Testis (tissue), 3 donors: Measurements from ENCODE around the gene SAMD4B. TPM values are rescaled to one million over a fixed set of nuclear protein-coding genes. Genes with fewer than 3 reads are reported as not detected.

Experiments
- DNase-seq: peaks from one replicate; pipeline ENCODE4 v3.0.0-alpha.2; 2019
- H3K27ac ChIP-seq, 2 donors: fragments of 200-600 bp; sonication (generic); one replicate each; pipeline ENCODE4 v1.5.1; 2019
- H3K27me3 ChIP-seq: fragments of 200-600 bp; sonication (generic); one replicate; pipeline ENCODE4 v1.5.1; 2019
- H3K36me3 ChIP-seq: fragments of 200-600 bp; sonication (generic); one replicate; pipeline ENCODE4 v1.5.1; 2017; ENCODE audit warnings: low read depth; ENCODE audit errors: missing control alignments
- H3K4me1 ChIP-seq: fragments of 200-600 bp; sonication (generic); one replicate; pipeline ENCODE4 v1.5.1; 2019
- H3K4me3 ChIP-seq, 2 donors: fragments of 200-600 bp; sonication (generic); one replicate each; pipeline ENCODE4 v1.5.1; 2017 to 2019
- H3K9me3 ChIP-seq: fragments of 200-600 bp; sonication (generic); one replicate; pipeline ENCODE4 v1.5.1; 2017
- CTCF ChIP-seq, 3 experiments: fragments of 450-650 bp in 2 of 3; fragments of 200-600 bp in 1 of 3; sonication (generic) in 1 of 3; IDR thresholded peaks; one replicate each; pipeline ENCODE4 v1.5.1; 2016 to 2019; ENCODE audit warnings: antibody characterized with exemption in 3 of 3, mild to moderate bottlenecking in 2 of 3, moderate library complexity in 1 of 3
- POLR2A ChIP-seq: fragments of 450-650 bp; IDR thresholded peaks from one replicate; pipeline ENCODE4 v1.6.1; 2017; ENCODE audit warnings: antibody characterized with exemption, mild to moderate bottlenecking, moderate library complexity
- WGBS, 2 donors: methylation state at CpG; one replicate each; pipeline ENCODE4 v1.1.5; 2018; 5-methylcytosine and 5-hydroxymethylcytosine counted together
- intact Hi-C: fragments of 100-400 bp; cut with DNase I; formaldehyde crosslinking; loops from one replicate; pipeline ENCODE4 v1.15.1; 2023; ENCODE audit warnings: low total_unique reads
- polyA plus RNA-seq: library from polyadenylated mRNA; stranded (reverse); fragments of 350-450 nt; fragmentation: Illumina TruSeq; extraction: RNeasy Lipid Tissue Mini Kit (QIAGEN cat#74804); gene quantifications from one replicate; pipeline ENCODE4 v1.2.3, GENCODE V29; 2014; ENCODE audit warnings: low read depth, low replicate concordance; ENCODE audit not compliant: insufficient read depth
- total RNA-seq, 2 donors: library from RNA; depleted of rRNA; stranded (reverse); fragments of >200 nt; gene quantifications; one replicate each; pipeline ENCODE4 v1.2.3, GENCODE V29; 2016

The SAMD4B gene
- total and polyA plus RNA-seq, 3 donors from 2014 or later: 159 to 276 (median 228) TPM

- intact Hi-C loops: no loop called here
- Histone ChIP-seq H3K4me3 (peak overlapping the region; percentile 67 to 87), H3K27ac (peak overlapping the region; percentile 14 to 88), H3K36me3 (no peaks in the 10 kb centered on the region), H3K27me3 (no peaks in the 10 kb centered on the region), H3K9me3 (no peaks in the 10 kb centered on the region), H3K4me1 (peaks cover 11% of the 10 kb centered on the region)
- 1 to 3% methylated on average over 17 of the region's 17 CpGs for WGBS, 2 donors
- no peak for TF ChIP-seq POLR2A
- TF ChIP-seq CTCF (IDR thresholded peaks at IDR 0.05): no peak
- DNase-seq: peak; percentile 44
These were observed 997 bp upstream of the SAMD4B start for GRCh38 chr19:39341129-39341718.

- H3K9me3 ChIP-seq: no peaks in the 10 kb centered on the region
- DNase-seq: no peak
- H3K27me3 ChIP-seq: no peaks in the 10 kb centered on the region
- H3K4me1 ChIP-seq: peaks cover 18% of the 10 kb centered on the region
- 1 to 3% methylated on average over 12 to 40 of the region's 51 CpGs for WGBS, 2 donors
- no peaks in the 10 kb centered on the region for H3K36me3 ChIP-seq
- intact Hi-C loops: no loop called here
- no peak for TF ChIP-seq POLR2A
- no peak for TF ChIP-seq CTCF (IDR thresholded peaks at IDR 0.05)
- peak overlapping the region; percentile 87 for H3K27ac ChIP-seq
- H3K4me3 ChIP-seq: peak overlapping the region; percentile 84 to 87
These were observed 555 bp downstream of the SAMD4B start for GRCh38 chr19:39342647-39343305.

GRCh38 chr19:39345956-39346355 is 3.7 kb downstream of the SAMD4B start:
- peaks cover 27% of the 10 kb centered on the region for H3K4me1 ChIP-seq
- no peak for DNase-seq
- no peaks in the 10 kb centered on the region for H3K27me3 ChIP-seq
- no peaks in the 10 kb centered on the region for H3K9me3 ChIP-seq
- no peak overlapping the region for H3K27ac ChIP-seq
- TF ChIP-seq CTCF (IDR thresholded peaks at IDR 0.05): no peak
- no peak for TF ChIP-seq POLR2A
- WGBS, 2 donors: 88 to 89% methylated on average over 1 of the region's 1 CpG
- no peak overlapping the region for H3K4me3 ChIP-seq
- intact Hi-C loops: no loop called here
- no peaks in the 10 kb centered on the region for H3K36me3 ChIP-seq

- H3K27me3 ChIP-seq: no peaks in the 10 kb centered on the region
- H3K36me3 ChIP-seq: no peaks in the 10 kb centered on the region
- 76 to 86% methylated on average over 4 of the region's 4 CpGs for WGBS, 2 donors
- intact Hi-C loops: no loop called here
- TF ChIP-seq CTCF (IDR thresholded peaks at IDR 0.05) (no peak), POLR2A (no peak)
- H3K4me3 ChIP-seq: no peak overlapping the region
- peaks cover 39% of the 10 kb centered on the region for H3K4me1 ChIP-seq
- no peak for DNase-seq
- H3K27ac ChIP-seq: no peak overlapping the region
- no peaks in the 10 kb centered on the region for H3K9me3 ChIP-seq
These were observed 5.3 kb downstream of the SAMD4B start for GRCh38 chr19:39347332-39348164.
